Left lung (tissue), 10 donors: ENCODE results near the gene KCTD18. TPM values are rescaled to one million over a fixed set of nuclear protein-coding genes. Genes with fewer than 3 reads are reported as not detected.

Experiments
- ATAC-seq: fragments of 200-7000 bp; cut with Tn5 transposase; one replicate; pipeline ENCODE4 v1.9.1; 2020; ENCODE audit warnings: moderate library complexity
- DNase-seq, 4 donors: peaks; one replicate each; pipeline ENCODE4 v3.0.0-alpha.2; 2013 to 2020
- H3K27ac ChIP-seq, 2 donors: fragments of 200-600 bp; sonication (generic) in 1 of 2; one replicate each; pipeline versions ENCODE4 v1.5.0 to v1.8.0; 2020 to 2021
- H3K27me3 ChIP-seq, 2 donors: fragments of 200-600 bp; sonication (generic) in 1 of 2; one replicate each; pipeline versions ENCODE4 v1.5.0 to v1.8.0; 2020 to 2021
- H3K36me3 ChIP-seq, 2 donors: fragments of 200-600 bp; sonication (generic) in 1 of 2; one replicate each; pipeline versions ENCODE4 v1.5.0 to v1.8.0; 2020 to 2021
- H3K4me1 ChIP-seq, 2 donors: fragments of 200-600 bp; one replicate each; pipeline ENCODE4 v1.8.0; 2021
- H3K4me3 ChIP-seq, 2 donors: fragments of 200-600 bp; sonication (generic) in 1 of 2; one replicate each; pipeline versions ENCODE4 v1.5.0 to v1.8.0; 2020 to 2021; ENCODE audit warnings: mild to moderate bottlenecking in 1 of 2
- H3K9me3 ChIP-seq, 2 donors: fragments of 200-600 bp; sonication (generic) in 1 of 2; one replicate each; pipeline versions ENCODE4 v1.5.0 to v1.8.0; 2020 to 2021
- CTCF ChIP-seq, 2 donors: fragments of 200-600 bp; sonication (generic) in 1 of 2; IDR thresholded peaks; one replicate each; pipeline versions ENCODE4 v1.5.0 to v1.8.0; 2021; ENCODE audit warnings: antibody characterized with exemption in 2 of 2
- intact Hi-C, 2 donors: fragments of 100-400 bp; cut with DNase I; formaldehyde crosslinking; loops; one replicate each; pipeline versions ENCODE4 v1.11.2 to v1.14.2; 2022
- polyA plus RNA-seq, 6 donors: library from polyadenylated mRNA; unstranded; fragments of 120-200 nt; gene quantifications; one replicate each; pipeline ENCODE4 v1.2.1, GENCODE V29; 2013; ENCODE audit not compliant: insufficient read length in 6 of 6
- total RNA-seq, 2 donors: library from RNA; stranded (reverse); fragmentation: NEBNext Ultra II Directional; extraction: Animal tissue kit (Norgen Biotek cat#: 25700); gene quantifications; one replicate each; pipeline ENCODE4 v1.2.1, GENCODE V29; 2021
- donor health status: DM: no; HTN: yes; CAD: no.
- donor health status: DM: no; HTN: no; CAD: no.

KCTD18 gene
- total and polyA plus RNA-seq, 8 donors = 13.8 to 18.9 (median 16.8) TPM

DNA sequence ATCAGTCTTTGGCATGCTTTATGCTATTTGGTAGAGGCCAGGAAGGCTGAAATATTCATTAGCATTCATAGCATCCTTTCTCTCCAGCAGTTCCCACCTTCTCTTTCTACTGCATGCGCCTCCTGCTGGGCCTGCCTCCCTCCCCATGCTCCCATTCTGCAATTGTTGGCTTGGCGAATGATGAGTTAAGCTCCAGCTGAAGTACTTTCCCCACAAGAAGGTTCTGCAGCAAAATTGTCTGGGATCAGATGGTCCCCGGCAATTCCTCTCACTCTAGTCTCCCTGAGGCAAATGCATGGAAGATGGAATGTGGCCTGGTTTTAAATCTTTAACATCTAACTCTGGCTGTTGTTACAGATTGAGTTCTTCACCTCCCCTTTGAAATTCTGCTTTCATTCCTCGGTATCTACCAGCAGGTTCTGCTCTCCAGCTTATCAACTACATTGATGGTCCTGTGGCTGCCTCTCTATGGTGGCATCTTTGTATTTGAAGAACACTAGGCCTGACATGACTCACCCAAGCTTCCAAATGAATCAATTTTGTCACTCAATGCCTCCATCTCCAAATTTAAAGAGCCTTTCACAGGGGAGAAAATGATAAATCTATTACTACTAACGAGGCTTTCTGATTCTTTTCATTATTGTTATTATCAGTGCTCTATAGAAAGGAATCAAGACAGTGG, 55.9 kb downstream of the KCTD18 start:
- Histone ChIP-seq H3K27me3 (no peaks in the 10 kb centered on the region), H3K4me1 (peaks cover 0 to 14% of the 10 kb centered on the region in 2 donors), H3K9me3 (no peaks in the 10 kb centered on the region), H3K4me3 (no peak overlapping the region), H3K36me3 (no peaks in the 10 kb centered on the region), H3K27ac (no peak overlapping the region)
- no peak for DNase-seq
- intact Hi-C loops = no loop called here
- no peak for TF ChIP-seq CTCF (IDR thresholded peaks at IDR 0.05)
- no peak for ATAC-seq

DNA sequence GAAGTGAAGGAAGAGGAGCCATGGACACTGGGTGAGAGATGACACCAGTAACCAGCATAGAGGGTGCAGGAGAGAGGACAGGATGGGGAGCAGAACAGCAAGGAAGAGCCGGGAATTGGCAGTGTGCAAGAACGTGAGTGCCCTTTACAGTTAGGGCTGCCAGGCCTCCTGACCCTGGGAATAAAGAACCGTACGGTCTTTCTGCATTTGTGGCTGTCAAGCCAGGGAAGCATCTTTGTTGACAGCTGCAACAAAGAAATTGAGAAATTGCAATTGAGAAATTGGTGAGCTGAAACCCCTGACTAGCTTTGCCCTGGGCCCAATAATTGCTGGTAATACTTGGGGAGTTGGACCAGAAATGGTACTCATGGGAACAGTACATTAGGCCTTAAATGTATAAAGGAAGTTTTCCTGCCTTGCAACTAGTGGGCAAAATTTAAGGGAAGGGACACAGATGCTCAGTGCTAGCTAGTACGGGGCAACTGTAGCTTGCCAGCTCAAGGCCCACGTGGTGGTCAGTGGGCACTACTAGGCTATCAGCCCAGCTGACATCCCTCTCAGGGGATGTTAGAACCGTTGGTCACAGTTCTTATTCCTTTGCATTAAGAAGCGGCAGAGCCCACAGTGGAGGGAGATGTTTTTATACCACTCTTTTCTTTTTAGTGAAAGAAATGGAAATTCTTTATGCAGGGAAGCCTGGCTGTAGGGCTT, 56.6 kb downstream of the KCTD18 start:
- intact Hi-C loops = no loop called here
- DNase-seq (no peak), ATAC-seq (no peak)
- Histone ChIP-seq H3K4me1 (peaks cover 0 to 14% of the 10 kb centered on the region in 2 donors), H3K27me3 (no peaks in the 10 kb centered on the region), H3K36me3 (no peaks in the 10 kb centered on the region), H3K4me3 (no peak overlapping the region), H3K27ac (no peak overlapping the region), H3K9me3 (no peaks in the 10 kb centered on the region)
- TF ChIP-seq CTCF (IDR thresholded peaks at IDR 0.05) = no peak

DNA sequence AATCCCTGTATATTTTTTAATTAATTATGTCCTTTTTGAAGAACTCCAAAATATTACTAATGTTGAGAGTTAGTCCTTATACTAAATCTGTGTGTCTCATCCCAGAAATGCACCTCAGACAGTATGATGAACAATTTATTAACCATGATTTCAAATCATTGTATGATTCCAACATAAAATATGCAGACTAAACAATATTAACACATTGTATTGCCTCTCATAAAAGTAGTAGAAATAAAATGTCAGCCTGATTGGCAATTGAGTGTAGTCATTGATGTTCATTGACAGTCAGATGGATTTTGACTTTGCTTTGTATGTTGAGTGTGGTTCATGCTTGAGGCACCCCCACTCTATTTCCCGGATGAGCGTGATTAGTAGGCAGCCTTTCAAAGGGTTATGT, 57.5 kb downstream of the KCTD18 start:
- no peak for DNase-seq
- peaks cover 0 to 14% of the 10 kb centered on the region in 2 donors for H3K4me1 ChIP-seq
- no peak for ATAC-seq
- H3K36me3 ChIP-seq = no peaks in the 10 kb centered on the region
- H3K9me3 ChIP-seq = no peaks in the 10 kb centered on the region
- H3K4me3 ChIP-seq = no peak overlapping the region
- intact Hi-C loops = no loop called here
- no peak for TF ChIP-seq CTCF (IDR thresholded peaks at IDR 0.05)
- no peaks in the 10 kb centered on the region for H3K27me3 ChIP-seq
- no peak overlapping the region for H3K27ac ChIP-seq

GRCh38 chr2:200451511-200451910, 58.4 kb downstream of the KCTD18 start:
- Histone ChIP-seq H3K36me3 (no peaks in the 10 kb centered on the region), H3K27me3 (no peaks in the 10 kb centered on the region), H3K4me3 (no peak overlapping the region), H3K9me3 (no peaks in the 10 kb centered on the region), H3K4me1 (peaks cover 0 to 14% of the 10 kb centered on the region in 2 donors), H3K27ac (no peak overlapping the region)
- ATAC-seq (no peak), DNase-seq (no peak)
- TF ChIP-seq CTCF (IDR thresholded peaks at IDR 0.05) = no peak
- intact Hi-C loops = no loop called here

GRCh38 chr2:200450288-200450687, 59.6 kb downstream of the KCTD18 start:
- intact Hi-C loops = no loop called here
- no peak overlapping the region for H3K4me3 ChIP-seq
- DNase-seq (no peak), ATAC-seq (no peak)
- peaks cover 0 to 2% of the 10 kb centered on the region in 2 donors for H3K4me1 ChIP-seq
- no peak for TF ChIP-seq CTCF (IDR thresholded peaks at IDR 0.05)
- H3K27ac ChIP-seq = no peak overlapping the region
- peaks cover 0 to 7% of the 10 kb centered on the region in 2 donors for H3K36me3 ChIP-seq
- H3K27me3 ChIP-seq = no peaks in the 10 kb centered on the region
- no peaks in the 10 kb centered on the region for H3K9me3 ChIP-seq
